HG03280 (cell line): ENCODE data around the gene SNAP25.
A peak's percentile ranks its signal among the peaks of the same experiment; 100 is the strongest.

ENCODE experiments used
- ATAC-seq: cut with Tn5 transposase; IDR thresholded peaks from one replicate; pipeline ENCODE4 v1.9.1; 2021; ENCODE audit warnings: mild to moderate bottlenecking, moderate library complexity; ENCODE audit not compliant: unreplicated experiment

Gene SNAP25

GRCh38 chr20:10216146-10216791, 2.4 kb upstream of the SNAP25 start:
- ATAC-seq, result no peak

- no peak for ATAC-seq
Observed at GRCh38 chr20:10217721-10218410, 764 bp upstream of the SNAP25 start.

GRCh38 chr20:10219452-10219791, 792 bp downstream of the SNAP25 start:
- peak; percentile 80 for ATAC-seq

GRCh38 chr20:10219993-10220750, 1.5 kb downstream of the SNAP25 start:
- no peak for ATAC-seq

- no peak for ATAC-seq
Observed at GRCh38 chr20:10221021-10221420, 2.4 kb downstream of the SNAP25 start.

- no peak for ATAC-seq
Observed at GRCh38 chr20:10225439-10226060, 6.9 kb downstream of the SNAP25 start.

GRCh38 chr20:10228330-10228729, 9.7 kb downstream of the SNAP25 start:
- no peak for ATAC-seq

GRCh38 chr20:10231290-10231689, 12.7 kb downstream of the SNAP25 start:
- ATAC-seq, result no peak

GRCh38 chr20:10236540-10237533, 18.2 kb downstream of the SNAP25 start:
- ATAC-seq, result no peak

GRCh38 chr20:10239954-10240353, 21.3 kb downstream of the SNAP25 start:
- no peak for ATAC-seq

- no peak for ATAC-seq
Observed at GRCh38 chr20:10240655-10241054, 22.0 kb downstream of the SNAP25 start.

GRCh38 chr20:10242166-10242565, 23.5 kb downstream of the SNAP25 start:
- no peak for ATAC-seq

- ATAC-seq, result no peak
Observed at GRCh38 chr20:10247440-10247839, 28.8 kb downstream of the SNAP25 start.

GRCh38 chr20:10249048-10249770, 30.6 kb downstream of the SNAP25 start:
- no peak for ATAC-seq

GRCh38 chr20:10249822-10250221, 31.2 kb downstream of the SNAP25 start:
- ATAC-seq, result no peak

- no peak for ATAC-seq
Observed at GRCh38 chr20:10250902-10251301, 32.3 kb downstream of the SNAP25 start.

- ATAC-seq, result no peak
Observed at GRCh38 chr20:10253780-10254179, 35.1 kb downstream of the SNAP25 start.

GRCh38 chr20:10255846-10256245, 37.2 kb downstream of the SNAP25 start:
- ATAC-seq, result no peak

- no peak for ATAC-seq
Observed at GRCh38 chr20:10259166-10259565, 40.5 kb downstream of the SNAP25 start.

GRCh38 chr20:10260316-10260715, 41.7 kb downstream of the SNAP25 start:
- no peak for ATAC-seq
